ENCODE results near the gene FHIP1A.

DNA sequence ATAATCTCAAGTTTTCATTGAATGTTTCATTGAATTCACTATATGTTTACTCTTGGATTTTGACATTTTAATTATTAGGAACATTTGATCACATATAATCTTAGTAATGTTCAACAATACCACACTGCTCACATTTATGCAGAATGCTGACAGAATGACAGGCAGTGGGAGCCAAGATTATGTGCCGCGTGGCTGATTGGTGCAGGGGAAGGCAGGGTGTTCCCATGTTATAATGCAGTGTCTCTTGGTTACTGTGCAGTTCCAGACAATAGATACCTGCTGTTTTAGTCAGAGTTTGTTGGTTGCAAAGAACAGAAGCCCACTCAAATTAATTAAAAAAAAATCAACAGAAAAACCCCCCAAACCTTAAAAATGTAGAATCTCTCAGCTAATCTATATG is 33.0 kb downstream of the FHIP1A start:
- no peak for TF ChIP-seq POLR2A (IDR thresholded peaks at IDR 0.05)
- TF ChIP-seq, protein P1, sequence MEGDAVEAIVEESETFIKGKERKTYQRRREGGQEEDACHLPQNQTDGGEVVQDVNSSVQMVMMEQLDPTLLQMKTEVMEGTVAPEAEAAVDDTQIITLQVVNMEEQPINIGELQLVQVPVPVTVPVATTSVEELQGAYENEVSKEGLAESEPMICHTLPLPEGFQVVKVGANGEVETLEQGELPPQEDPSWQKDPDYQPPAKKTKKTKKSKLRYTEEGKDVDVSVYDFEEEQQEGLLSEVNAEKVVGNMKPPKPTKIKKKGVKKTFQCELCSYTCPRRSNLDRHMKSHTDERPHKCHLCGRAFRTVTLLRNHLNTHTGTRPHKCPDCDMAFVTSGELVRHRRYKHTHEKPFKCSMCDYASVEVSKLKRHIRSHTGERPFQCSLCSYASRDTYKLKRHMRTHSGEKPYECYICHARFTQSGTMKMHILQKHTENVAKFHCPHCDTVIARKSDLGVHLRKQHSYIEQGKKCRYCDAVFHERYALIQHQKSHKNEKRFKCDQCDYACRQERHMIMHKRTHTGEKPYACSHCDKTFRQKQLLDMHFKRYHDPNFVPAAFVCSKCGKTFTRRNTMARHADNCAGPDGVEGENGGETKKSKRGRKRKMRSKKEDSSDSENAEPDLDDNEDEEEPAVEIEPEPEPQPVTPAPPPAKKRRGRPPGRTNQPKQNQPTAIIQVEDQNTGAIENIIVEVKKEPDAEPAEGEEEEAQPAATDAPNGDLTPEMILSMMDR (IDR thresholded peaks at IDR 0.05) = no peak
- TF ChIP-seq EP300 (IDR thresholded peaks at IDR 0.05; ENCODE audit: low read depth) = no peak
